HG03039 (cell line): ENCODE results near the gene ADGRG7.
A peak's percentile ranks its signal among the peaks of the same experiment; 100 is the strongest.

Source experiments
- ATAC-seq: cut with Tn5 transposase; IDR thresholded peaks from one replicate; pipeline ENCODE4 v1.9.1; 2021; ENCODE audit warnings: mild to moderate bottlenecking, moderate library complexity; ENCODE audit not compliant: unreplicated experiment

Gene ADGRG7

DNA sequence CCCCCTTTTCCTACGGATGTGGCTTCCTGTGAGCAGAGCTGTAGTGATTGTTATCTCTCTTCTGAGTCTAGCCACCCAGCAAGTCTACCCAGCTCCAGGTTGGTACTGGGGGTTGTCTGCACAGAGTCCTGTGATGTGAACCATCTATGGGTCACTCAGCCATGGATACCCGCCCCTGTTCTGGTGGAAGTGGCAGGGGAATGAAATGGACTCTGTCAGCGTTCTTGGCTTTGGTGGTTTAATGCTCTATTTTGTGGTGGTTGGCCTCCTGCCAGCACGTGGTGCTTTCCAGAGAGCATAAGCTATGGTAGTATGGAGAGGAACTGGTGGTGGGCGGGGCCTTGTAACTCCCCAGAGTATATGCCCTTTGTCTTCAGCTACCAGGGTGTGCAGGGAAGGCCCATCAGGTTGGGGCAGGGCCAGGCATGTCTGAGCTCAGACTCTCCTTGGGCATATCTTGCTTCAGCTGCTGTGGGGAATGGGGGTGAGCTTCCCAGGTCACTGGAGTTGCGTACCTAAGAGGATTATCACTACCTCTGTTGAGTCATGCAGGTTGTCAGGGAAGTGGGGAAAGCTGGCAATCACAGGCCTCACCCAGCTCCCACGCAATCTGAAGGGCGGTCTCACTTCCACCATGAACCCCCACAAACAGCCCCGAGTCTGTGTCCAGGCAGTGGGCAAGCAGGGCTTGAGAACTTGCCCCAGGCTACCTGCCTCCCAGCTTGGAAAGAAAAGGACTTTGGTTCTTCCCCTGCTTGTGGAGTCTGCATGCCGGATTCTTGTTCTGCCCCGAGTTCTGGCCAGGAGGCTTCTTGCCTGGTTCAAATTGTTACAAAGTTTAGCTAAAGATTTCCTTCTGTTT, 9.0 kb upstream of the ADGRG7 start:
- ATAC-seq = no peak

DNA sequence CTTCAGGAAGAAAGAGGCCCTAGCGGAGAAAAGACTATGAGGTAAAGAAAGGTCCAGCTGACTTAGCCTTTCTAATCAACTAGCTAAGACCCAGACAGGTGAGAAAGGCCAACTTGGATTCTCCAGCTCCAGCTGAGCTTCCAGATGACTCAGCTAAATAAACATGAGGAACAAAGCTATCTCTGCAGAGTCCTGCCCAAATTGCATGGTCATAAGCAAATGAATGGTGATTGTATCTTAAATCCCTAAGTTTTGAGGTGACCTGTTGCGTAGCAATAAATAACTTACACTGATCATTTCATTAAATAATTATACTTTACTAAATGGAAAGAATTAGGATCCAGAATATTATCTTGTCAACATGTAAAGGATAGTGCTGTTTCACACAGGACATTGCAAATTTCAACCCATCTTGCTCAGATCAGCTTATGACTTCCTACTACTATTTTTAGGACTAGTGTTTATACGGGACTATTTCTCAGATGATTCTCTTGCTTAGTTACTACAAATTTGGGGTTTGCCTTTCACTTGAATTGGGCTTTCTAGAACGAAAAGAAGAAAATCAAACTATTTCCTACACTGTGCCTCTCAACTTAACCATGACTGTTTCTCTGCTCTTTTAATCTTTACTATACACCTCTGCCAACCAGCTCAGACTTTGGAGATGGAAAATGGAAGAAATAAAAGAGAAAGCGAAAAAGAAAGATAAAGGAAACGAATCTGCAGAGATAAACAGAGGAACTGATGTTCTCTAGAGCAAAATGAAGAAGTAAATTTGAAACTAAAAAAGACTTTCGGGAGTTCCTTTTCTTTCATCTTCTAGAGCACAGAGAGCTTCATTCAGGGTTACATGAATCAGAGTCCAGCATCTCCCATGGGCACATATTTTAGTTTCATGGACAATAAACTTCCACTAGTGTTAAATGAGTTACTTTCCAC, 6.6 kb upstream of the ADGRG7 start:
- ATAC-seq = peak; percentile 40

DNA sequence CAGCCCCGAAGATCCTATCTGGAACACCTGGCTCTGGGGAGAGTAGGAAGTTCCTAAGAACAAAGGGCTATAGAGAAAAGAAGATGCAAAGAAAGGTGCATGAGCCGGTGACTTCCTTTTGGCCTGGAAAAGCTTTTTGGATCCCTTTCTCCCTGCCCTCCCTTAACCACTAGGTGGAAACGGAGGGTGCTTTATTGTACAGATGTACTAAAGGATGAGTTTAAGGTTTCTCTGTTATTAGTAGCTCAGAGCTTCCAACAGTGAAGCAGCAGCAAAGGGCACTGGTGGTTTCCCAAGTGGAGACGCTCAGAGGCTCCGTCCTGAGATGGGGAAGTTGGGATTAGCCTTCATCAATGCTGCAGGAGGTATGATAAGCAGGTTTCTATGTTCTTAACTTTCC, 5.9 kb upstream of the ADGRG7 start:
- ATAC-seq = peak; percentile 18

DNA sequence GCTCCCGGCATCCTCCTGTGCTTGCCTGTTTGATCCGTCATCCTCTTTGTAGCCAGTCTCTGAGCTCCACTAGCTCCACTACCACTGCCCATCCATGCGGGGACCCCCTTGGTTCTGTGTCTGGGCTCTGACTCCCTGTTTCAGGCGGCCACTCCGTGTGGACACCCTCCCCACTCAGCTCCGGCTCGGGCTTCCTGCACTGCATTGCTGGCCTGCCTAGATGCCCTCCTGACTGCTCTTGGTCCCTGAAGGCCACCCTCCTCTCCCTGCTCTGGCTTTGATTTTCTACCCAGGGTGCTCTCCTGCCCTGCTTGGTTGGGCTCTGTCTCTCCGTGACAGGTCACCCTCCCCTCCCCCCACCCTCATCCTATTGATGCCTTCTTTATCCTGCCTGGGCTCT, 4.0 kb upstream of the ADGRG7 start:
- no peak for ATAC-seq

DNA sequence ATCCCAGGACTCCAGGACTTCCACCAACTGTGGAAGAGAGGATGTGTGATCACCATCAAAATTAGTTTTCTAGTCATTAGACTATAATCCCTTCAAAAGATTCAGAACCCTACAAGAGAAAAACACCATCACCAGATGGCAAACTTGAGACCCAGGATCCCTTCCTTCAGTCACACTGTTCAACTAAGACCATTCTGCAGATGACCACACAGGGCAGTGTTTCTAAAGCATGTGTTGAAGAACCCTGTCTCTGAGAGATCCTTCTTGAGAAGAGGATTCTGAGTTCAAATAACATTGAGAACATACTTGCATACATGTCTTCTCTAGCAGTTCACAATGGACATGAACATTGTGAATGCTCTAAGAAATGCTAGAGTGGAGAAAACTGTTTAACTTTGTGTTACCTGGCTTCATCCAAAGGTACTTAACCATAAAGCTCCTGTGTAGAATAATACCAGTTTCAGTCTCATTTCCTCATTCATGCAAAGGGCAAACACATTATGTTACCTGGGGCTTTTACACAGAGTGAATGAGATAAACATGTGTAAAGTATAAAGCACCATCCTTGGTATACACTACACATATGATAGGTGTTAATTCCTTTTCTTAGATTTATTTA, 2.4 kb upstream of the ADGRG7 start:
- ATAC-seq = peak; percentile 62

DNA sequence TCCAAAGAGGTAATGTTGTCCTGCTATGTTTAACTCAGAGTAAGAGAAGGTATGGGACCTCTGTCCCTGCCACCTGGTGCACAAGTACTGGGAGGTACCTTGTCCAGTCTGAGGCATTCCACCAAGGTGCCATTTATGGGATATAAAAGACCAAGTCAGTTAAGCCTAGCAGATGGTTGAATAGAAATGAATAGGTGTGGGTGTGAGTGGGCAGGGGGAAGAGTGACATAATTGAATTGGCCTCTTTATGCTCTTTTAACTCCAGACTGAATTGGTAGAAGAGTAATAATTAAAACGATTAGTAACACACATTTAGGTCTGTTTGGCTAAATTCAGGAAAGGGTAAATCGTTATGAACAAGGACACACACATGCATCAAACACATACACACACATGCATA, 562 bp downstream of the ADGRG7 start:
- ATAC-seq = no peak

DNA sequence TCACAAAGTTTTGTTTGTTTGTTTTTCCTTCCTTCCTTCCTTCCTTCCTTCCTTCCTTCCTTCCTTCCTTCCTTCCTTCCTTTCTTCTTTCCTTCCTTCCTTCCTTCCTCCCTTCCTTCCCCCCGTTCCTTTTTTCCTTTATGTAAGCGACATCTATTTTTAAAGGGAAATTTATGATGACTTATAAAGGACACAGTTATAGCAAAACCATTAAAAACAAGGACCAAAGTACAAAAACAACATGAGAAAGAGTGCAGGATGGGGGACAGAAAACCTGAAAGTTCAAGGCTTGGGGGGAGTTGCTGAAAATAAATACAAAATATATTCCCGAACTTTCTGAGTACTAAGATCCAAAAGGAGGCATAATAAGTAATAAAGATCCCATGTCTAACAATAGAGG, 1.8 kb downstream of the ADGRG7 start:
- no peak for ATAC-seq

DNA sequence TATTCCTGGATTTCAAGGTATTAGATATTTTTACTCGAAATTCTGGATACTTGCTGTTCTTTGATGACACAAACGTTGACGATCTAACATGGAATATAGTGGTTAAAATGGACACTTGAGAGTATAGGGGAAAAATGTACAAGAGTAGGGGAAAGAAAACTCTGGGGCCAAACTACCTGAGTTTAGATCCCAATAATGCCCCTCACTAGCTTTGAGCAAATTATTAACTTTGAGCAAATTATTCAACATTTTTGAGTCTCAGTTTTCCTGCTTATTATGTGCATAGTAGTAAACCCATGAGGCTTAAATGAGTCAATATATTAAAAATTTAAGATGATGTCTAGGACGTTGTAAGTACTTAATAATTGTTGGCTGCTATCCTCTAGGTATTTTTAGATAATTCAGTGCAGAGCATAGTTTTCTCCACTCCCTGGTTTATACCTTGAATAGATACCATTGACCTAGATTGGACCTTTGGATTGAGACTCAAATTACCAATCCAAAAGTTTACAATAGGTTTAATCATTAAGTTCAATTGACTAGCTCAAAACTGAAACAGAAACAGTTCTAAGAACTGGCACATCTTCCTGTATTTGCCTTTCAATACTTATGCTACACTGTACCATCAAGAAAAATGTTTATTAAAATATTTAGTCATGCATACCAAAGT, 4.5 kb downstream of the ADGRG7 start:
- ATAC-seq = no peak

DNA sequence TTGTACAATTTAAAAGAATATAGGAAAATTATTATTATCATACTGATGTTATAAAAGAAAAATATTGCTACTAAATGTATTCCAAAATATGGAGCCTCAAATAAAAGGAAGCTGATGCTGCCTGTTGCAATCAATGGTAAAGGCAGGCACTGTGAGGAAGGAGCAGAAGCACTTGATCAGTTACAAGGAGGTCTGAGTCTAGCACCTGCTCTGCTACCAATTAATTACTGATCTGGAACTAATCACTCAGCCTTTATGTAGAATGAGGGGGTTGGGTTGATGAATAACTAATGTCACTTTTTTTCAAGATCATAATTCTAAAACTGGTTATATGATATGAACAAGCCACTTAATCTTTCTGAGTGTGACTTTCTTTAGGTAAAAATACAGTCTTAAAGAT, 5.5 kb downstream of the ADGRG7 start:
- no peak for ATAC-seq

DNA sequence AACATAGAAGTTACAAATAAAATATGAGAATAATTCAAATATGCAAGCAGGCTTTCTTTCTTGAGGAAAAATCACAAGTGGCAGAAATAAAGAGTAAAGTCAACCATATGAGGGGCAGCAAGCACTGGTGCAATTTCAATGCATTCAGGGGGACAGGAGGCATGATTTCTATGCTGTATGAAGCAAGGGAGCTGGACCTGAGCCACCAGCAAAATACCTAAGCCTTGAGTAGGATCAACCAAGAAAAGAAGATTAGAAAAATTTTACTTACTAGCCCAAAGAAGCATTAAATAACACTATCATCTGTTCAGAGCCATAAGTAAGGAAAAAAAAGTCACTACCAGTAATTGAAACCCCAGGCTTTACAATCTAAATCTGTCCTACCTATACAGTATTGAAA, 6.3 kb downstream of the ADGRG7 start:
- ATAC-seq = no peak

DNA sequence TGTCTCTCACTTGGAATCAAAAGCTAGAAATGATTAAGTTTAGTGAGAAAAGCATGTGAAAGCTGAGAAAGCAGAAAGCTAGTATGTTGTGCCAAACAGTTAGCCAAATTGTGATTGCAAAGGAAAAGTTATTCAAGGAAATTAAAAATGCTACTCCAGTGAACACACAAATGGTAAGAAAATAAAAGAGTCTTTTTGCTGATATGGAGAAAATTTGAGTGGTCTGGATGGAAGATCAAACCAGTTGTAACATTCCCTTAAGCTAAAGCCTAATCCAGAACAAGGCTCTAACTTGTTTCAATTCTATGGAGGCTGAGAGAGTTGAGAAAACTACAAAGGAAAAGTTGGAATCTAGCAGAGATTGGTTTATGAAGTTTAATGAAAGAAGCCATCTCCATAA, 11.8 kb downstream of the ADGRG7 start:
- no peak for ATAC-seq

DNA sequence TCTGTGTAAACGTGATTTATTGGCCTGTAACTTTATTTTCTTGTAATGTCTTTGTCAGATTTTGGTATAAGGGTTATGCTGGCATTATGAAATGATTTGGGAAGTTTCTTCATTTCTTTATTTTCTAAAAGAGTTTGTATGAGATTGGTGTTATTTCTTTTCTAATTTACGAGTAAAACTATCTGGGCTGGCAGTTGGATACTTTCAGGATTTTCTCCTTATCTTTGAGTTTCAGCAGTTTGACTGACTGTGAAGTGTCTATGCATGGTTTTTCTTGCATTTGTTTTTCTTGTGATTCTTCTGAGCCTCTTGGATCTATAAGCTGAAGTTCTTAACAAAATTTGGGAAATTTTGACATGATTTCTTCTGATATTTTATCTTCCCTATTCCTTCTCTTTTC, 18.1 kb downstream of the ADGRG7 start:
- ATAC-seq = no peak

DNA sequence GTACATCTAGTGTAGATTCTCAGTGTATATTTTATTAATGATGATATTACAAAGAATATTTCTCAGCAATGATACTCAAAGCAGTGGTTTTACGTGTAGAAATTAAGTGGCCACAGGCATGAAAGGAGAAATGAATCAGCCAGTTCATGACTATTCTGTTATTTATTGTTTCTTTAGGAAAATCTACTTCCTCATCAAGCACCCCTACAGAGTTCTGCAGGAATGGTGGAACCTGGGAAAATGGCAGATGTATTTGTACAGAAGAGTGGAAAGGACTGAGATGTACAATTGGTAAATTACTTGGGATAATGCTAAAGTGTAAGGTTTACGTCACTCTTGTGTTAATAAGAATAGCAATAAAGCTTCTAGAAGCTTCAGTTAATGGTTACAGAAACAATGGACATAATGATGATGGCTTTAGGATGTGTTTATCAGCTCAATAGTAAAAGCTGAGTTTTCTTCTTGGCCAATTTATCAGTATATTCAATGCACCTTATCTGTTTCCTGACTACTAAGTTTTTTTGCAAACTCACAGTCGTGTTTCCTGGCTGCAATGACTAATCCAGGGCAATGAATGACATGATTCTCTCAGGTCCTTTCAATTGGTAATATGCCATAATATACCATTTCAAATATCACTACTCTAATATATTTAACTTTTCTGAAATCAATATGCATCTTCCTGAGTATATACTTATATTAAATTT, 20.2 kb downstream of the ADGRG7 start:
- ATAC-seq = no peak

DNA sequence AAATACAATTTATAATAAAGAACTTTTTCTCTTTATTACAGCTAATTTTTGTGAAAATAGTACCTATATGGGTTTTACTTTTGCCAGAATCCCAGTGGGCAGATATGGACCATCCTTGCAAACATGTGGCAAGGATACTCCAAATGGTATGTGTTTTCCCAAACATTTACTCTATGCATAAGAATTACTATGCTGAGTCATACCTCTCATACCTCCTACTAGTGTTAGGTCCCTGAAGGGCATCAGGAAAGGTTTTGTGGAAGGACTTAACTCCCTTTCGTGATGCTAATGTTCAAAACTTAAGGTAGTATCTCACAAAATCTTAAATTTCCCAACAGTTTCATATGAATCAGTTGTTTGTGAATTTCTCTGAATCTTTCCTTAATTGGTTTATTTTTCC, 21.3 kb downstream of the ADGRG7 start:
- no peak for ATAC-seq

DNA sequence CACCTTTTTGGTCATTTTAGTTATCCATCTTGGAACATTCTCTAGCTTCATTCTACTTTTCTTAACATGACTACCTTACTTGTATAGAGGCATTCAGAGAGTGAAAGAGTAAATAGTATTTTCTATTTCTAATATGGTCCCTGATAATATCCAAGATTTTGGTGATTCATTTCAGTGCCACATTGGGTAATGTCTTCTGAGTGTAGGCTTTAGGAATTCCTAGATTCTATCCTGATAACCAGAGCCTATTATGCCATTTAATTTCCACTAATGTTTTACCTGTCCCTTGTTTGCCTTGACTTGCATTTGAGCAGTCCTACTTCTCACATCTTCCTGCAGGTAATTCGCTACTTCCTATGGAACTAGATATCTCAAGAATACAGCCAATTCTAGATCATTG, 21.8 kb downstream of the ADGRG7 start:
- no peak for ATAC-seq

DNA sequence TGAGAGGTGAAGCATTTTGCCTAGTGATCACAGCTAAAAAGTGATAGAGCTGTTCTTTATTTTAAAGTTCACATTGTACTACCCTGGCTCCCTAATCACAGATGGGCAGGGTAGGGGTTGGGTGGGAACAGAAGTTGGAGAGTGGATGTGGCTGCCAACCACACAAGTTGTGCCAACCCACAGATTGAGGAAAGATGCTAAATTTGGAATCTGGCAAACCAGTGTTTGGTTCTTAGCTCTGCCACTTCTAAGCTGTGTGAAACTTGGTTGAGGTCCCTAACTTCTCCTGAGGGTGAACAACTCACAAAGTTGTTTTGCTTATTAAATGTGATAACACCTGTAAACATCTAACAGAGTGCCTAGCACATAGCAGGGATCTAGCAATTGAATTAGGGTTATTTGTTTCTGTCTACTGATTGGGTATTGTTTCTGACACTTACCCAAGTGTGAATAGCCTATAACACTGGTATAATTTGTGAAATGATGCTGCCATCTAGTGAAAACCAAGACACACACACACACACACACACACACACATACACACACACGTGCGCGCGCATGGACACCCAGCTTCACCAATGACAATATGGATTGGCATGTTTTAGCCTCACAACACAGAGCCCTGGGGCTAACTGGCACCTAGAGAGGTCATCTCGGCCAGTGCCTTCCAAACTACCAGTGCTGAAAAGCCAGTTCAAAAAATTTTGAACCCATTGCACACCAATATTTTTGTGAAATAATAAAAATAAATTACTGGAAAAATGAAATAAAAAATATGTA, 25.3 kb downstream of the ADGRG7 start:
- no peak for ATAC-seq

DNA sequence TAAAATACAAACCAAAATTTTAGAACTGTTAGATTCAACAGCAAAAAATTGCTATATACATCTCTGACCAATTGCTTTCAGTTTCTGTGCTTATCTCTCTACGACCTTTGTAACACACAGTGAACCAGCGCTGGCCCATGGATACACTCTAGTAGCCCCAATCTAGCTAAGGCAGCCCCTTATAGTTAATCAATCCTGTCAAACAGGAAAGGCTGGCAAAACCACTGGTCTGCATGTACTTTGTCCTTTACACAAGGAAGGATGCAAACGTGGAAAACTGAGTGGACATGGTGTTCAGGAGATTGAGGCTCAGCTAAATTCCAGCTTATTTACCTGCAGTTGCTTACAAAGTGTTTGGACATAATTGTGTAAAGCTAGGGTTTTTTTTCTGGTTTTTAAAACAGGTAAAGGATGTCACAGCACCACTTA, 25.9 kb downstream of the ADGRG7 start:
- ATAC-seq = no peak

DNA sequence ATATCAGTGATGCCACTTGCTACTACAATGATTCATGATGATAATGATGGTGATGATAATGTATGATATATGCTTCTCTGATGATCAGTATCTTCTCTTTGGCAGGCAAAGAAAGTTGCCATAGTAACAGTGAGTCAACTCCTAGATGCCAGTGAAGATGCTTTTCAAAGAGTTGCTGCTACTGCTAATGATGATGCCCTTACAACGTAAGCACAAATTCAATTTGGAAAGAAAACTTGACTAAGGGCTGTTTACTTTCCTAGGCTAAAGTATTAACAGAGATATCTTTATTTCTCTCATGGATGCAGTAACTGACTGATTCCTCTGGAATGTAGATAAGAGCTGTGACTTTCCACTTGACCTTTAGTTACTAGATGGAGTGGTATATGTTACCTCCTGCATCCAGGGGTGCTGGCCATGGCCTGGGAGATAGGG, 27.8 kb downstream of the ADGRG7 start:
- ATAC-seq = no peak

DNA sequence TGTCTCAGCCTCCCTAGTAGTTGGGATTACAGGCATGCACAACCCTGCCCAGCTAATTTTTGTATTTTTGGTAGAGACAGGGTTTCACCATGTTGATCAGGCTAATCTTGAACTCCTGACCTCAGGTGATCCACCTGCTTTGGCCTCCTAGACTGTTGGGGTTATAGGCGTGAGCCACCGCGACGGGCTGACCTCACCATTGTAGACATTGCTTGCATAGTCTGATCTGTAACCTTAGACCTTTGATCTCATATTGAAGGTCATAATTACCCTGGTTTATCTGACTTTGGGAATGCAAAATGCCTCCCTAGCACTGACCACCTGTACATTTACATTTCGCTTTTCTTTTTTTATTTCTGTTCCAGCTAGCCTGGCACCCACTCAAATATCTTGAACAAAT, 31.2 kb downstream of the ADGRG7 start:
- ATAC-seq = no peak
